Esophagus squamous epithelium (tissue), 4 donors: ENCODE data around the gene OSBPL10.

Source experiments
- POLR2A ChIP-seq, 4 donors: fragments of 450-650 bp; IDR thresholded peaks; one replicate each; pipeline ENCODE4 v1.6.1; 2017; ENCODE audit warnings: antibody characterized with exemption in 4 of 4, mild to moderate bottlenecking in 4 of 4, moderate library complexity in 3 of 4
- TF ChIP-seq, protein P1 (sequence below), 6 experiments: fragments of 450-650 bp in 4 of 6; fragments of 200-600 bp in 2 of 6; sonication (generic) in 2 of 6; IDR thresholded peaks; one replicate each; pipeline ENCODE4 v1.5.1; 2016 to 2019; ENCODE audit warnings: antibody characterized with exemption in 6 of 6, mild to moderate bottlenecking in 4 of 6, moderate library complexity in 4 of 6

DNA sequence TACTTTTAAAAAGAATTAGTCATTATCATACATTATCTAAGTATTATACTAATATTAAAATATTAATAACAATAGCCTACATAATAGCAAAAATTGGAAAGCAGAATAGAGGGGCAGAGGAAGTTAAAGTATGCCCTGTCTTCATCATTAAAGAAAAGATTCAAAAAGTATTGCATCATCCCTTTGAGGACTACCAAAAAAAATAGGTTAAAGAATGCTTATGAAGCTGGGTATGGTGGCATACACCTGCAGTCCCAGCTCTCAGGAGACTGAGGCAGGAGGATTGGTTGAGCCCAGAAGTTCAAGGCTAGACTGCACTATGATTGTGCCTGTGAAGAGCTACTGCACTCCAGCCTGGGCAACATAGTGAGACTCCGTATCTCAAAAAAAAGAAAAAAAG is 240.7 kb downstream of the OSBPL10 start:
- no peak for TF ChIP-seq POLR2A (IDR thresholded peaks at IDR 0.05)
- TF ChIP-seq, protein P1, sequence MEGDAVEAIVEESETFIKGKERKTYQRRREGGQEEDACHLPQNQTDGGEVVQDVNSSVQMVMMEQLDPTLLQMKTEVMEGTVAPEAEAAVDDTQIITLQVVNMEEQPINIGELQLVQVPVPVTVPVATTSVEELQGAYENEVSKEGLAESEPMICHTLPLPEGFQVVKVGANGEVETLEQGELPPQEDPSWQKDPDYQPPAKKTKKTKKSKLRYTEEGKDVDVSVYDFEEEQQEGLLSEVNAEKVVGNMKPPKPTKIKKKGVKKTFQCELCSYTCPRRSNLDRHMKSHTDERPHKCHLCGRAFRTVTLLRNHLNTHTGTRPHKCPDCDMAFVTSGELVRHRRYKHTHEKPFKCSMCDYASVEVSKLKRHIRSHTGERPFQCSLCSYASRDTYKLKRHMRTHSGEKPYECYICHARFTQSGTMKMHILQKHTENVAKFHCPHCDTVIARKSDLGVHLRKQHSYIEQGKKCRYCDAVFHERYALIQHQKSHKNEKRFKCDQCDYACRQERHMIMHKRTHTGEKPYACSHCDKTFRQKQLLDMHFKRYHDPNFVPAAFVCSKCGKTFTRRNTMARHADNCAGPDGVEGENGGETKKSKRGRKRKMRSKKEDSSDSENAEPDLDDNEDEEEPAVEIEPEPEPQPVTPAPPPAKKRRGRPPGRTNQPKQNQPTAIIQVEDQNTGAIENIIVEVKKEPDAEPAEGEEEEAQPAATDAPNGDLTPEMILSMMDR (IDR thresholded peaks at IDR 0.05): no peak
